ENCODE measurements around the gene USP16.

The USP16 gene

DNA sequence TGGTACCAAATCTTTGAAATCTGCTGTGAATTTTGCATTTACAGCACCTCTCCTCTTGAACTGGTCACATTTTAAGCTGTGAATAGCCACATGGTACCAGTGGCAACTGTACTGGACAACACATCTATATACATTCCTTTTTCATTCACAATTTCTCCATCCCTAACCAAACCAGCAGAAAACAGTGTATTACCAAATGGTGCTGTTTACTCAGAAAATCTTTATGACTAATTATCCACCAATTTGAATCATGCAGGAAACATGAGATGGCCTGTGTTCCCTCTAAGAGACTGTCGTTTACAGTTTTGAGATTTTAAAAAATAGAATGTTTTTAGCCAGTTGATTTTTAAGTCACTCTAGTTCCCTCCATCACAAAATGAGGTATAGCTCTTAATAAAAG lies 66.6 kb downstream of the USP16 start:
- no peak overlapping the region for H3K4ac ChIP-seq (ENCODE audit: low read depth in 1 of 2, low read length in 2 of 2)
- H2BK5ac ChIP-seq (ENCODE audit: low read depth, low read length, poor library complexity, severe bottlenecking), result no peak overlapping the region
- peak; percentile 76 for DNase-seq
- H3K4me3 ChIP-seq (ENCODE audit: insufficient read depth in 1 of 2, low read depth in 1 of 2, low read length in 2 of 2), result no peak overlapping the region
- no peak overlapping the region for H2BK15ac ChIP-seq (ENCODE audit: low read depth, poor library complexity, severe bottlenecking)
- H2BK12ac ChIP-seq (ENCODE audit: low read length in 2 of 2), result no peak overlapping the region
- H2AFZ ChIP-seq (ENCODE audit: low read depth, low read length), result no peak overlapping the region
- H3K79me1 ChIP-seq (replicated peaks; ENCODE audit: low read length, poor library complexity, severe bottlenecking), result no peaks in the 10 kb centered on the region
- no CpG with 5 or more reads among the region's 1 CpG for WGBS
- H3K9ac ChIP-seq (ENCODE audit: low read length), result peak overlapping the region; percentile 85
- no peak overlapping the region for H3K4me2 ChIP-seq (ENCODE audit: low read length, poor library complexity, severe bottlenecking)
- H3K27ac ChIP-seq (ENCODE audit: low read length, poor library complexity, severe bottlenecking), result peak overlapping the region; percentile 10
- H3K14ac ChIP-seq (ENCODE audit: low read length in 2 of 2), result no peak overlapping the region
- no peak overlapping the region for H3K18ac ChIP-seq (ENCODE audit: low read depth in 1 of 2, low read length in 2 of 2)
- no peak overlapping the region for H4K91ac ChIP-seq (ENCODE audit: low read length)
- no peak overlapping the region for H4K8ac ChIP-seq (ENCODE audit: low read length)
- no peaks in the 10 kb centered on the region for H3K27me3 ChIP-seq (ENCODE audit: control insufficient read depth in 1 of 2, insufficient read depth in 1 of 2, low read length in 2 of 2)
- H3K23ac ChIP-seq (ENCODE audit: low read length in 2 of 2), result no peak overlapping the region
- no peak overlapping the region for H2AK5ac ChIP-seq (ENCODE audit: low read length, severe bottlenecking)
- no peak overlapping the region for H2BK120ac ChIP-seq (ENCODE audit: low read depth, low read length)
- peaks cover 5% of the 10 kb centered on the region for H3K4me1 ChIP-seq (ENCODE audit: control insufficient read depth, insufficient read depth, low read depth, low read length)
- peaks cover 0 to 7% of the 10 kb centered on the region in 2 experiments for H3K36me3 ChIP-seq (ENCODE audit: control insufficient read depth in 1 of 2, insufficient read depth in 2 of 2, low read depth in 1 of 2, low read length in 2 of 2)
- H3K9me3 ChIP-seq (ENCODE audit: control insufficient read depth, low read length), result no peaks in the 10 kb centered on the region

GRCh38 chr21:29092102-29092959 lies 67.9 kb downstream of the USP16 start:
- H3K9ac ChIP-seq (ENCODE audit: low read length), result peak overlapping the region; percentile 85
- no peak overlapping the region for H2BK15ac ChIP-seq (ENCODE audit: low read depth, poor library complexity, severe bottlenecking)
- H4K91ac ChIP-seq (ENCODE audit: low read length), result peak overlapping the region; percentile 36
- H3K4me3 ChIP-seq (ENCODE audit: insufficient read depth in 1 of 2, low read depth in 1 of 2, low read length in 2 of 2), result peak overlapping the region in 1 of 2 experiments; percentile 59
- peak overlapping the region; percentile 78 for H2AFZ ChIP-seq (ENCODE audit: low read depth, low read length)
- H3K4me2 ChIP-seq (ENCODE audit: low read length, poor library complexity, severe bottlenecking), result no peak overlapping the region
- H3K18ac ChIP-seq (ENCODE audit: low read depth in 1 of 2, low read length in 2 of 2), result peak overlapping the region; percentile 17 to 46
- H2BK12ac ChIP-seq (ENCODE audit: low read length in 2 of 2), result peak overlapping the region; percentile 44 to 90
- H2BK5ac ChIP-seq (ENCODE audit: low read depth, low read length, poor library complexity, severe bottlenecking), result no peak overlapping the region
- H3K23ac ChIP-seq (ENCODE audit: low read length in 2 of 2), result no peak overlapping the region
- peaks cover 5% of the 10 kb centered on the region for H3K4me1 ChIP-seq (ENCODE audit: control insufficient read depth, insufficient read depth, low read depth, low read length)
- H3K27me3 ChIP-seq (ENCODE audit: control insufficient read depth in 1 of 2, insufficient read depth in 1 of 2, low read length in 2 of 2), result no peaks in the 10 kb centered on the region
- WGBS, result 80% methylated on average over 7 of the region's 9 CpGs
- peak overlapping the region; percentile 29 for H4K8ac ChIP-seq (ENCODE audit: low read length)
- H2BK120ac ChIP-seq (ENCODE audit: low read depth, low read length), result no peak overlapping the region
- no peaks in the 10 kb centered on the region for H3K79me1 ChIP-seq (replicated peaks; ENCODE audit: low read length, poor library complexity, severe bottlenecking)
- peak overlapping the region in 1 of 2 experiments; percentile 82 for H3K4ac ChIP-seq (ENCODE audit: low read depth in 1 of 2, low read length in 2 of 2)
- DNase-seq, result peak; percentile 78
- no peaks in the 10 kb centered on the region for H3K9me3 ChIP-seq (ENCODE audit: control insufficient read depth, low read length)
- peak overlapping the region; percentile 57 for H2AK5ac ChIP-seq (ENCODE audit: low read length, severe bottlenecking)
- no peaks in the 10 kb centered on the region for H3K36me3 ChIP-seq (ENCODE audit: control insufficient read depth in 1 of 2, insufficient read depth in 2 of 2, low read depth in 1 of 2, low read length in 2 of 2)
- peak overlapping the region; percentile 47 for H3K27ac ChIP-seq (ENCODE audit: low read length, poor library complexity, severe bottlenecking)
- H3K14ac ChIP-seq (ENCODE audit: low read length in 2 of 2), result peak overlapping the region in 1 of 2 experiments; percentile 39

DNA sequence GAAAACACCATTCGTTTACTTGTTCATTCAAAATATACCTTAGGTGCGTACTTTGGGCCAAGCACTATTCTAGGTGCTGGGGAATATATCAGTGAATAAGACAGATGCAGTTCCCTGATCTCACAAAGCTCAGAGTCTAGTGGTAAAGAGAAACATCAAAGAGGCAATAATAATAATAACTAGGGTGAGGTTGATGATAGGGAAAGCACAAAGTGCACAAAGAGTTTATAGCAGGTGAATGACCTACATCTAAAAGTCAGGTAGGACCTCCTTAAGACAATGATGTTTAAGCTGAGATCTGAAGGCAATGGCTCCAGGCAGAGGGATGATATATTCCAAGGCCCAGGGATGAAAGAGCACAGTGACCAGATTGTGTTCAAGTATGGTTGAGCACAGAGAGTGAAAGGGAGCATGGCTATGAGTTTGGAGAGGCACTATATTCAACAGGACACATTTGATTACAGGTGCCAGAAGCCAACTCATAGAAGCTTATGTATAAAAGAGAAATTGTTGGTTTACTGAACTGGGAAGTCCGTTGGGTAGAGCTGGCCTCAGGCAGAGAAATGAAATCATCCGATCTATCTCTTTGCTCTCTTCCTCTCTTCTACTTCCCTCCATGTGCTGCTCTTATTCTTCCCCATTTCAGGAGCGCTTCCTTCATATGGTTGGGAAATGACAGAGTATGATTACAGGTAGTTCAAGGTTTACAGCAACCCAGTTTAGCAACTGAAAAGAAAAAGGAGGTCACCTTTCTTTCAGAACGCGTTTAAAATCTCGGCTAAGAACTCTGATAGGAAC lies 71.9 kb downstream of the USP16 start:
- H2BK15ac ChIP-seq (ENCODE audit: low read depth, poor library complexity, severe bottlenecking), result no peak overlapping the region
- no peak overlapping the region for H3K4ac ChIP-seq (ENCODE audit: low read depth in 1 of 2, low read length in 2 of 2)
- no peak overlapping the region for H4K8ac ChIP-seq (ENCODE audit: low read length)
- no peaks in the 10 kb centered on the region for H3K79me1 ChIP-seq (replicated peaks; ENCODE audit: low read length, poor library complexity, severe bottlenecking)
- H3K14ac ChIP-seq (ENCODE audit: low read length in 2 of 2), result no peak overlapping the region
- H2AK5ac ChIP-seq (ENCODE audit: low read length, severe bottlenecking), result peak overlapping the region; percentile 54
- H3K4me2 ChIP-seq (ENCODE audit: low read length, poor library complexity, severe bottlenecking), result no peak overlapping the region
- no peak overlapping the region for H3K27ac ChIP-seq (ENCODE audit: low read length, poor library complexity, severe bottlenecking)
- H3K18ac ChIP-seq (ENCODE audit: low read depth in 1 of 2, low read length in 2 of 2), result no peak overlapping the region
- H3K23ac ChIP-seq (ENCODE audit: low read length in 2 of 2), result no peak overlapping the region
- H2BK12ac ChIP-seq (ENCODE audit: low read length in 2 of 2), result peak overlapping the region in 1 of 2 experiments; percentile 66
- H4K91ac ChIP-seq (ENCODE audit: low read length), result no peak overlapping the region
- H3K4me1 ChIP-seq (ENCODE audit: control insufficient read depth, insufficient read depth, low read depth, low read length), result peaks cover 3% of the 10 kb centered on the region
- whole genome bisulfite sequencing, result 95% methylated on average over 5 of the region's 8 CpGs
- no peak overlapping the region for H2AFZ ChIP-seq (ENCODE audit: low read depth, low read length)
- no peak overlapping the region for H3K9ac ChIP-seq (ENCODE audit: low read length)
- H3K9me3 ChIP-seq (ENCODE audit: control insufficient read depth, low read length), result no peaks in the 10 kb centered on the region
- no peaks in the 10 kb centered on the region for H3K36me3 ChIP-seq (ENCODE audit: control insufficient read depth in 1 of 2, insufficient read depth in 2 of 2, low read depth in 1 of 2, low read length in 2 of 2)
- DNase-seq, result no peak
- no peak overlapping the region for H2BK5ac ChIP-seq (ENCODE audit: low read depth, low read length, poor library complexity, severe bottlenecking)
- H2BK120ac ChIP-seq (ENCODE audit: low read depth, low read length), result no peak overlapping the region
- H3K4me3 ChIP-seq (ENCODE audit: insufficient read depth in 1 of 2, low read depth in 1 of 2, low read length in 2 of 2), result no peak overlapping the region
- no peaks in the 10 kb centered on the region for H3K27me3 ChIP-seq (ENCODE audit: control insufficient read depth in 1 of 2, insufficient read depth in 1 of 2, low read length in 2 of 2)

DNA sequence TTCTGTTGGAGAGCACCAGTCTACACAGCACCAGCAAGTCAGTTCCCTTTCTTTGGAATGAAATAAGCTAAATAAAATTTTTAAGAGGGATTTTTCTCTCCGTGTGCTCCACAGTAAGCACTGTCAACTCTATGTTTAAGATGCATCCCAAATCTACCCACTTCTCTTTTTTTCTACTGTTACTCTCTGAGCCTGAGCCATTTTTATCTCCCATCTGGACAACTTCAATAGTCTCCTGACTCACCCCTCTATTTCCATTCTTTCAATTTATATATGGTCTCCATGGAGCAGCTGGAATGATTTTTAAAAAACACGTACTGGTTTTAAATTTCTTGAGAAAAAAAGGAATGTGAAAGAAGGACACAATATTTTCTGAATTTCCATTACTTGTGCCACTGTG lies 73.7 kb downstream of the USP16 start:
- Histone ChIP-seq H3K4me1 (ENCODE audit: control insufficient read depth, insufficient read depth, low read depth, low read length) (peaks cover 2% of the 10 kb centered on the region), H3K18ac (ENCODE audit: low read depth in 1 of 2, low read length in 2 of 2) (no peak overlapping the region), H3K14ac (ENCODE audit: low read length in 2 of 2) (no peak overlapping the region), H3K4me3 (ENCODE audit: insufficient read depth in 1 of 2, low read depth in 1 of 2, low read length in 2 of 2) (no peak overlapping the region), H2BK120ac (ENCODE audit: low read depth, low read length) (no peak overlapping the region), H3K27ac (ENCODE audit: low read length, poor library complexity, severe bottlenecking) (no peak overlapping the region), H2BK12ac (ENCODE audit: low read length in 2 of 2) (no peak overlapping the region), H3K36me3 (ENCODE audit: control insufficient read depth in 1 of 2, insufficient read depth in 2 of 2, low read depth in 1 of 2, low read length in 2 of 2) (peaks cover 0 to 7% of the 10 kb centered on the region in 2 experiments), H3K79me1 (replicated peaks; ENCODE audit: low read length, poor library complexity, severe bottlenecking) (no peaks in the 10 kb centered on the region), H2AK5ac (ENCODE audit: low read length, severe bottlenecking) (no peak overlapping the region), H3K23ac (ENCODE audit: low read length in 2 of 2) (no peak overlapping the region), H3K4me2 (ENCODE audit: low read length, poor library complexity, severe bottlenecking) (no peak overlapping the region), H2BK5ac (ENCODE audit: low read depth, low read length, poor library complexity, severe bottlenecking) (no peak overlapping the region), H3K9ac (ENCODE audit: low read length) (no peak overlapping the region), H3K27me3 (ENCODE audit: control insufficient read depth in 1 of 2, insufficient read depth in 1 of 2, low read length in 2 of 2) (no peaks in the 10 kb centered on the region), H4K91ac (ENCODE audit: low read length) (no peak overlapping the region), H3K4ac (ENCODE audit: low read depth in 1 of 2, low read length in 2 of 2) (no peak overlapping the region), H3K9me3 (ENCODE audit: control insufficient read depth, low read length) (no peaks in the 10 kb centered on the region), H4K8ac (ENCODE audit: low read length) (no peak overlapping the region), H2BK15ac (ENCODE audit: low read depth, poor library complexity, severe bottlenecking) (no peak overlapping the region), H2AFZ (ENCODE audit: low read depth, low read length) (no peak overlapping the region)
- 95% methylated on average over 1 of the region's 2 CpGs for WGBS
- DNase-seq, result peak; percentile 24

Measured in mesenchymal stem cell (in vitro differentiated cells and primary cell).